ENCODE results near the gene HOOK2. TPM values are rescaled to one million over a fixed set of nuclear protein-coding genes. Genes with fewer than 3 reads are reported as not detected.
"Not testable (repeated sequence)": the region's sequence is repeated elsewhere in the genome, so short reads cannot be mapped to it uniquely, and the experiment has no call there.

Gene HOOK2
- total RNA-seq, 4 donors from 2014 or later, result 193 to 379 (median 285) TPM

DNA sequence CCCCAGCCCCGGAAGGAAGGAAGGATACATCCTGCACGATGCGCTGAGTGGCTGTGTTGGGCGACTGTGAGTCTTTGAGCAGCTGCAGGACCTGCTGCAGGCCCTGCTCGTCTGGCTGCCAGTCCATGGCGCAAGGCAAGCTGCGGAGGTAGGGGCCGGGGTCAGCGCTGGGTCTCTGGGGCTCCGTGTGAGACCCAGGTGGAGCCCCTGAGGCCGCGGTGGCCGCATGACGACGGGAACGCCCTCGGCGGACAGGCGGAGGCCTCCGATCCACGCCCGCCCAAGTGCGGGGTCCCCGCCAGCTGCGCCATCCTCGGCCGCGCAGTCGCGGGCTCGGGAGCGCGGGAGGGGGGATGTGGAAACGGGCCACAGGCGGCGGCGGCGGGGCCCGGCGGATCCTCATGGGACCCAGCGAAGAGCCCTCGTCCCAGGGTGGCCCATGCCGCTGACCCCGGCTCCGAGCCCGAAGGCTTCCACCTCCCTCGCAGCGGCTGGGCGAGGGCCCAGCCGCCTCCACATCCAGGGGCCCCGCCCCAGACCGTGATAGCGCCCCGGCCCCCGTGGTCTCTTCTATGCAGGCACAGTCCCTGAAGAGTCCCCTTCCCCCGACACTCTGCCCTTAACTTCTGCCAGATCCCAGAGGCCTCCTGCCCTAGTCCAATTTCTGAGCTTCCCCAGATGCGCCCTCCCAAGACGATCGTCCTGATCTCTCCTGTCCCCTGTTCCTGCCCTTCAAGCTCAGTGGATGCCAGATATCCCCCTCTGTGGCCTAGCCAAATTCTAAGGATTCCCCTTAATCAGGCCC is 54.3 kb downstream of the HOOK2 start:
- Histone ChIP-seq H3K36me3 (peaks cover 0 to 17% (median 0%) of the 10 kb centered on the region in 3 donors), H3K27ac (peak overlapping the region; percentile 88 to 94 (median 92)), H3K4me3 (peak overlapping the region; percentile 89 to 97 (median 92)), H3K9me3 (no peaks in the 10 kb centered on the region), H3K4me1 (peaks cover 0 to 29% (median 11%) of the 10 kb centered on the region in 4 donors), H3K27me3 (no peaks in the 10 kb centered on the region)
- DNase-seq, result peak in 1 of 3 donors; percentile 61
- TF ChIP-seq CTCF (IDR thresholded peaks at IDR 0.05) (no peak), POLR2A (IDR thresholded peaks at IDR 0.05) (no peak)

- DNase-seq, result no peak
- H3K27ac ChIP-seq, result peak overlapping the region in 2 of 4 donors; percentile 88 to 91
- peak overlapping the region in 1 of 4 donors; percentile 89 for H3K4me3 ChIP-seq
- H3K27me3 ChIP-seq, result no peaks in the 10 kb centered on the region
- H3K4me1 ChIP-seq, result peaks cover 0 to 29% (median 11%) of the 10 kb centered on the region in 4 donors
- peaks cover 0 to 24% (median 0%) of the 10 kb centered on the region in 3 donors for H3K36me3 ChIP-seq
- no peaks in the 10 kb centered on the region for H3K9me3 ChIP-seq
- no peak for TF ChIP-seq CTCF (IDR thresholded peaks at IDR 0.05)
- TF ChIP-seq POLR2A (IDR thresholded peaks at IDR 0.05), result no peak
Observed at GRCh38 chr19:12720296-12720695, 55.1 kb downstream of the HOOK2 start.

GRCh38 chr19:12715929-12716328 is 59.4 kb downstream of the HOOK2 start:
- Histone ChIP-seq H3K27me3 (no peaks in the 10 kb centered on the region), H3K9me3 (no peaks in the 10 kb centered on the region), H3K4me3 (no peak overlapping the region), H3K27ac (no peak overlapping the region), H3K36me3 (peaks cover 0 to 61% (median 0%) of the 10 kb centered on the region in 3 donors), H3K4me1 (peaks cover 0 to 11% (median 4%) of the 10 kb centered on the region in 4 donors)
- DNase-seq, result no peak
- TF ChIP-seq POLR2A (IDR thresholded peaks at IDR 0.05), result no peak
- TF ChIP-seq CTCF (IDR thresholded peaks at IDR 0.05), result no peak

GRCh38 chr19:12715102-12715501 is 60.2 kb downstream of the HOOK2 start:
- peaks cover 0 to 70% (median 0%) of the 10 kb centered on the region in 3 donors for H3K36me3 ChIP-seq
- H3K27ac ChIP-seq, result no peak overlapping the region
- H3K9me3 ChIP-seq, result no peaks in the 10 kb centered on the region
- H3K27me3 ChIP-seq, result no peaks in the 10 kb centered on the region
- peaks cover 0 to 3% (median 0%) of the 10 kb centered on the region in 4 donors for H3K4me1 ChIP-seq
- TF ChIP-seq CTCF (IDR thresholded peaks at IDR 0.05) (no peak), POLR2A (IDR thresholded peaks at IDR 0.05) (no peak)
- no peak for DNase-seq
- H3K4me3 ChIP-seq, result no peak overlapping the region

- not testable (repeated sequence) for H3K27ac ChIP-seq, H3K4me1 ChIP-seq, DNase-seq, H3K27me3 ChIP-seq, H3K9me3 ChIP-seq, H3K4me3 ChIP-seq
- peaks cover 0 to 80% (median 0%) of the 10 kb centered on the region in 3 donors for H3K36me3 ChIP-seq
Observed at GRCh38 chr19:12713304-12713703, 62.0 kb downstream of the HOOK2 start.

Small RNA genes within 50 kb of the gene (small RNA-seq; reads per million reads assigned to genes)
- 0 reads per million in 2 donors for gene MIR5684

Other genes with a start within 250 kb of the HOOK2 start
- 10 to 100 TPM; 25.2 to 36.9 (median 29.2) TPM for gene ZNF564, start 224.1 kb downstream of the HOOK2 start, total RNA-seq
- 1 to 10 TPM; 4.1 to 8.4 (median 4.7) TPM for gene ZNF490, start 164.7 kb downstream of the HOOK2 start, total RNA-seq
- 10 to 100 TPM; 17.2 to 34.6 (median 29.3) TPM for gene ZNF791, start 164.6 kb downstream of the HOOK2 start, total RNA-seq
- gene MAN2B1, start 108.8 kb downstream of the HOOK2 start, total RNA-seq, result 10 to 100 TPM; 51.9 to 84.2 (median 68.0) TPM
- 10 to 100 TPM in 2 of 4 donors, 1 to 10 TPM in 2; 2.8 to 14.0 (median 9.5) TPM for gene WDR83, start 108.7 kb downstream of the HOOK2 start, total RNA-seq
- gene DHPS, start 93.7 kb downstream of the HOOK2 start, total RNA-seq, result 100 to 1,000 TPM in 3 of 4 donors, 10 to 100 TPM in 1; 76.4 to 215 (median 150) TPM
- gene GNG14, start 87.6 kb downstream of the HOOK2 start, total RNA-seq, result not detected
- gene FBXW9, start 78.9 kb downstream of the HOOK2 start, total RNA-seq, result 1 to 10 TPM in 3 of 4 donors, not detected in 1; 6.3 to 9.9 (median 7.0) TPM
- gene TNPO2, start 51.6 kb downstream of the HOOK2 start, total RNA-seq, result 100 to 1,000 TPM in 3 of 4 donors, 10 to 100 TPM in 1; 39.1 to 131 (median 103) TPM
- 100 to 1,000 TPM; 134 to 297 (median 185) TPM for gene TRIR, start 40.9 kb downstream of the HOOK2 start, total RNA-seq
- 10 to 100 TPM; 23.1 to 31.9 (median 30.5) TPM for gene GET3, start 38.1 kb downstream of the HOOK2 start, total RNA-seq
- gene BEST2, start 23.8 kb downstream of the HOOK2 start, total RNA-seq, result 10 to 100 TPM in 3 of 4 donors, not detected in 1; 20.5 to 82.0 (median 40.6) TPM
- gene JUNB, start 15.9 kb upstream of the HOOK2 start, total RNA-seq, result 100 to 1,000 TPM; 111 to 324 (median 152) TPM
- 100 to 1,000 TPM; 150 to 461 (median 375) TPM for gene PRDX2, start 26.2 kb upstream of the HOOK2 start, total RNA-seq
- not detected for gene THSD8, start 26.5 kb upstream of the HOOK2 start, total RNA-seq
- gene RNASEH2A, start 31.0 kb upstream of the HOOK2 start, total RNA-seq, result 10 to 100 TPM in 2 of 4 donors, 1 to 10 TPM in 2; 5.9 to 24.8 (median 9.4) TPM
- not detected for gene RTBDN, start 59.0 kb upstream of the HOOK2 start, total RNA-seq
- under 1 TPM in 1 of 4 donors, not detected in 3; 0.27 TPM for gene MAST1, start 63.0 kb upstream of the HOOK2 start, total RNA-seq
- gene DNASE2, start 105.9 kb upstream of the HOOK2 start, total RNA-seq, result 10 to 100 TPM in 1 of 4 donors, 1 to 10 TPM in 3; 8.9 to 16.5 (median 9.4) TPM
- not detected for gene KLF1, start 111.6 kb upstream of the HOOK2 start, total RNA-seq
- gene GCDH, start 115.6 kb upstream of the HOOK2 start, total RNA-seq, result 10 to 100 TPM; 25.2 to 44.4 (median 32.4) TPM
- gene SYCE2, start 143.7 kb upstream of the HOOK2 start, total RNA-seq, result not detected
- 10 to 100 TPM; 35.4 to 54.5 (median 48.3) TPM for gene FARSA, start 158.2 kb upstream of the HOOK2 start, total RNA-seq
- gene CALR, start 163.1 kb upstream of the HOOK2 start, total RNA-seq, result 100 to 1,000 TPM; 253 to 369 (median 359) TPM
- gene RAD23A, start 170.3 kb upstream of the HOOK2 start, total RNA-seq, result 10 to 100 TPM; 54.1 to 86.5 (median 75.3) TPM
- gene GADD45GIP1, start 181.7 kb upstream of the HOOK2 start, total RNA-seq, result 10 to 100 TPM; 12.5 to 43.7 (median 15.6) TPM
- 1 to 10 TPM in 1 of 4 donors, not detected in 3; 2.1 TPM for gene DAND5, start 194.0 kb upstream of the HOOK2 start, total RNA-seq
- 10 to 100 TPM; 13.5 to 56.9 (median 40.0) TPM for gene NFIX, start 219.9 kb upstream of the HOOK2 start, total RNA-seq

Measured in Peyer's patch (tissue), 4 donors.